Measurements from ENCODE around the gene IQSEC1. TPM values are rescaled to one million over a fixed set of nuclear protein-coding genes. Genes with fewer than 3 reads are reported as not detected.

The IQSEC1 gene
- total RNA-seq, 2 experiments from 2014 or later = 31.7 to 39.2 TPM

DNA sequence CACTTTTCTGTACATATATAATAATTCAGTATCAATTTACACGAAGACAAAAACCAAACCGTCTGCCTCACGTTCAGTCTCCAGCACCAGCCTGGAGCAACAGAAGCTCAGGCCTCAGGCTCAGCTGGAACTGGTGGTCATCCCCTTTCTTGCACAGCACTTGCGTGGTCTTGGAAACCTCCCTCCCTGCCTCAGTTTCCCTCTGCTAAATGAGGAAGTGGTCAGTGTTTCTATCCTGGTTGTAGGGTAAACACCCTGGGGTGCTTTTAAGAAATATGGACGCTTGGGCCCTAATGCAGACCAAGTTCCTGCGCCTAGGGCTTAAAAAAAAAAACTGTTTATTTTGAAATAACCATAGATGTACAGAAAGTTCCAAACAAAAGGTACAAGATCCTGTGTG lies 21.6 kb downstream of the IQSEC1 start:
- Mint-ChIP-seq H3K4me3 (no peak overlapping the region), H3K4me1 (ENCODE audit: low read depth) (peaks cover 9% of the 10 kb centered on the region), H3K36me3 (ENCODE audit: low read depth) (peaks cover under 1% of the 10 kb centered on the region), H3K9me3 (no peaks in the 10 kb centered on the region), H3K27me3 (no peaks in the 10 kb centered on the region), H3K27ac (no peak overlapping the region)
- DNase-seq (no peak), ATAC-seq (no peak)
- TF ChIP-seq, protein P1, sequence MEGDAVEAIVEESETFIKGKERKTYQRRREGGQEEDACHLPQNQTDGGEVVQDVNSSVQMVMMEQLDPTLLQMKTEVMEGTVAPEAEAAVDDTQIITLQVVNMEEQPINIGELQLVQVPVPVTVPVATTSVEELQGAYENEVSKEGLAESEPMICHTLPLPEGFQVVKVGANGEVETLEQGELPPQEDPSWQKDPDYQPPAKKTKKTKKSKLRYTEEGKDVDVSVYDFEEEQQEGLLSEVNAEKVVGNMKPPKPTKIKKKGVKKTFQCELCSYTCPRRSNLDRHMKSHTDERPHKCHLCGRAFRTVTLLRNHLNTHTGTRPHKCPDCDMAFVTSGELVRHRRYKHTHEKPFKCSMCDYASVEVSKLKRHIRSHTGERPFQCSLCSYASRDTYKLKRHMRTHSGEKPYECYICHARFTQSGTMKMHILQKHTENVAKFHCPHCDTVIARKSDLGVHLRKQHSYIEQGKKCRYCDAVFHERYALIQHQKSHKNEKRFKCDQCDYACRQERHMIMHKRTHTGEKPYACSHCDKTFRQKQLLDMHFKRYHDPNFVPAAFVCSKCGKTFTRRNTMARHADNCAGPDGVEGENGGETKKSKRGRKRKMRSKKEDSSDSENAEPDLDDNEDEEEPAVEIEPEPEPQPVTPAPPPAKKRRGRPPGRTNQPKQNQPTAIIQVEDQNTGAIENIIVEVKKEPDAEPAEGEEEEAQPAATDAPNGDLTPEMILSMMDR (IDR thresholded peaks at IDR 0.05) = no peak
- CTCF ChIA-PET = no interaction called here
- intact Hi-C loops (cut with micrococcal nuclease) = no loop called here
- POLR2A ChIA-PET = no interaction called here

DNA sequence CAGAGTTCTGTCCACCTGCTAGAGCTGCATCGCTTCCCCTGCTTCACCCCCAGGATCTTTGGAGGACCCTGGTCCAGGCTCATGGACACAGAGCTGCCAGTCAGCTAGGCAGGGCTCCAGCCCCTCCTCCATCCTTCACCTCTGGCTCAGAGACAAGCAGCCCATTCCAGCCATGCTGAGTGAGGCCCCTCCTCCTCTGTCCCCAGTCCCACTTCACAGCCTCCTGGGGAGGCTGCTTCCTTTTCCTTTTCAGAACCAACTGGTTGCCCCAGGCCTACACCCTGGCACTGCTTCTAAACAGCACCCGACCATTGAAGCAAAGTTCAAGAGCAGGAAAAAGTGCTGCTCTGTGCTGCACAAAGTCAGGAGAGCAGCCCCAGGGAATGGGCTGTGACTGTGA lies 22.2 kb downstream of the IQSEC1 start:
- ChIA-PET POLR2A (no interaction called here), CTCF (interaction anchor here (1.0 to 1.2 kb wide), 2 partner anchors 41 to 42 kb away, joined by 3 read pairs; no protein-coding TSS in a partner anchor)
- Mint-ChIP-seq H3K36me3 (ENCODE audit: low read depth) (peaks cover 1% of the 10 kb centered on the region), H3K27me3 (no peaks in the 10 kb centered on the region), H3K4me1 (ENCODE audit: low read depth) (peaks cover 14% of the 10 kb centered on the region), H3K4me3 (no peak overlapping the region), H3K9me3 (no peaks in the 10 kb centered on the region), H3K27ac (no peak overlapping the region)
- intact Hi-C loops (cut with micrococcal nuclease) = no loop called here
- TF ChIP-seq, protein P1 (IDR thresholded peaks at IDR 0.05) = no peak
- no peak for DNase-seq
- ATAC-seq = no peak

DNA sequence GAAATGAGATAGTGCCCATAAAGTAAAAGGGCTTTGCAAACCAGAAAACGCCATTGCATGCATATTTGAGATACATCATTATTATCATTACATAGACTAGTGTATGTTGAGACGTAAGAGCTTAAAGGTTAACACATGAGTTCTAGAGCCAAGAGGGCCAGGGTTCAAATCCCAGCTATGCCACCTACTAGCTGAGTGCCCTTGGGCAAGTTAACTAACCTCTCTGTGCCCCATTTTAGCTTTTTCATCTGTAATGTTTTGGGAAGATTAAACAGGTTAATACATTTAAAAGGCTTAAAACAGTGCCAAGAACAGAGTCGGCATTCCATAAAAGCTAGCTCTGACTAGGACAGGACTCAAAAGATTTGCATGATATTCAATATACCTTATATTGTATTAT lies 22.8 kb downstream of the IQSEC1 start:
- POLR2A ChIA-PET = interaction anchor here (0.7 kb wide), 1 partner anchor 19 kb away, joined by 3 read pairs; no protein-coding TSS in a partner anchor
- ATAC-seq = no peak
- no peak for DNase-seq
- Mint-ChIP-seq H3K4me3 (no peak overlapping the region), H3K36me3 (ENCODE audit: low read depth) (peaks cover 1% of the 10 kb centered on the region), H3K27me3 (no peaks in the 10 kb centered on the region), H3K27ac (no peak overlapping the region), H3K4me1 (ENCODE audit: low read depth) (peaks cover 17% of the 10 kb centered on the region), H3K9me3 (no peaks in the 10 kb centered on the region)
- intact Hi-C loops (cut with micrococcal nuclease) = no loop called here
- TF ChIP-seq, protein P1 (IDR thresholded peaks at IDR 0.05) = no peak
- CTCF ChIA-PET = interaction anchor here (1.0 to 1.2 kb wide), 2 partner anchors 41 to 43 kb away, joined by 3 read pairs; no protein-coding TSS in a partner anchor

DNA sequence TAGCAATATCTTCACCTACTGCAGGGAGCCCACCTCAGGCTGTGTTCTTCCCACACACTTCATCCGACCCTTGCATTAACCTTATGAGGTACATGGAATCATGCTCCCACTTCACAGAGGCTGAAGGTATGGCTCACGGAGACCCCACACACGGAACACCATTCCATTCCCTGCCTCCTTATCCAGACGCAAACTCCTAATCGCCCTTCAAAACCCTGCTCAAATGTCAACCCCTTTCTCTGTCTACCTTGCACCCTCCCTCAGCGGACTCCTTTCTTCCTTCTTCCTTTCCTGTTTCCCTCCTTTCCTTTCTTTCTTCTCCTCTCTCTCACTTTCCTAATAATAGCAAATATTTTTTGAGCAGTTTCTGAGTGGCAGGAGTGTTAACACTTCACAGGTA lies 23.8 kb downstream of the IQSEC1 start:
- no peaks in the 10 kb centered on the region for H3K27me3 Mint-ChIP-seq
- H3K9me3 Mint-ChIP-seq = no peaks in the 10 kb centered on the region
- POLR2A ChIA-PET = interaction anchor here (1.2 to 1.6 kb wide), 2 partner anchors 13 to 14 kb away, joined by 3 read pairs; no protein-coding TSS in a partner anchor
- DNase-seq (no peak), ATAC-seq (no peak)
- peaks cover 1% of the 10 kb centered on the region for H3K36me3 Mint-ChIP-seq (ENCODE audit: low read depth)
- intact Hi-C loops (cut with micrococcal nuclease) = no loop called here
- CTCF ChIA-PET = interaction anchor here (1.1 kb wide), 1 partner anchor 13 kb away, joined by 3 read pairs; no protein-coding TSS in a partner anchor
- no peak overlapping the region for H3K27ac Mint-ChIP-seq
- H3K4me3 Mint-ChIP-seq = no peak overlapping the region
- TF ChIP-seq, protein P1 (IDR thresholded peaks at IDR 0.05) = no peak
- peaks cover 17% of the 10 kb centered on the region for H3K4me1 Mint-ChIP-seq (ENCODE audit: low read depth)

DNA sequence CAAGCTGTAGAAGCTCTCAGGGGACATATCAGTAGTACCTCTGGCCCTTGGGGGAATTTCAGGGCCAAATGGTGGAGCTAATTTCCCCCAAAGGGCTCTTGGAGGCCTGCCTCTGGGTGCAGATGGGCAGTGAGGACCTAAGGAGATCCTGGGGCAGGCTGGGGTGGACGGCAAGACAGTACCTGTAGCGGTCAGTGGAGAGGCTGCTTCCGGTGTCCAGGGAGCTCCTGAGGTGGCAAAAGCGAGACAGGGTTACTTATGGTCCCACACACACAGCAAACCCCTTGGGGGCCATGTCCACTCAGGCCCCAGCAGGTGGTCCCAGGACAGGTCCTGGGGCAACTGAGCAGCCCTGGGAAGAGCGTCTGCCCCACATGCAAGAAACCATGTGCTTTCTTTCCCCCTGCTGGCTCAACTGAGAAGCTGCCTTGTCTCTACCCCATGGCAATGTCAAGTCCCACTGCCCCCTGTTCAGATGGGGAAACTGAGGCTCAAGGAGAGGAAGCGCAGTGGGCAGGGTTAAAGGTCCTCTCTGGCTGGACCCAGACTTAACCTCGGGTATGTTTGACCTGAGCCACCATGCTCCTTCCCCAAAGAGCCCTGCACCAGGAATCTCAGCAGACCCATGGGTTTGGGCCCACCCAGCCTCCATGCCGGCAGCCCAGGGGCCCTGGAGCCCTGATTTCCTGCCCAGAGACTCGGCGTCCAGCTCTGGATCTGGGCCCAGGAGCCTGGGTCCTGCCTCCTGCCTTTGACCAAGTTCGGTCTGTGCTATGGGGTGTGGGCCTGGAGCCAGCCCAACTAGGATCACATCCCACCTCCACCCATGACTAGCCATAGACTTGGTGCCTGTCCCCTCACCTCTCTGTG lies 25.7 kb downstream of the IQSEC1 start:
- H3K4me3 Mint-ChIP-seq = no peak overlapping the region
- TF ChIP-seq, protein P1 (IDR thresholded peaks at IDR 0.05) = peak; percentile 21
- intact Hi-C loops (cut with micrococcal nuclease) = no loop called here
- H3K27ac Mint-ChIP-seq = no peak overlapping the region
- H3K27me3 Mint-ChIP-seq = no peaks in the 10 kb centered on the region
- ATAC-seq (no peak), DNase-seq (no peak)
- H3K4me1 Mint-ChIP-seq (ENCODE audit: low read depth) = peaks cover 11% of the 10 kb centered on the region
- no peaks in the 10 kb centered on the region for H3K9me3 Mint-ChIP-seq
- ChIA-PET POLR2A (interaction anchor here (1.5 to 1.6 kb wide), 2 partner anchors 12 to 43 kb away, joined by 3 to 4 read pairs; no protein-coding TSS in a partner anchor), CTCF (no interaction called here)
- H3K36me3 Mint-ChIP-seq (ENCODE audit: low read depth) = peaks cover 1% of the 10 kb centered on the region
